GM19035 (cell line): Measurements from ENCODE around the gene RNF10.
"Not testable (repeated sequence)": the region's sequence is repeated elsewhere in the genome, so short reads cannot be mapped to it uniquely, and the experiment has no call there.

Source experiments
- ATAC-seq: cut with Tn5 transposase; IDR thresholded peaks from one replicate; pipeline ENCODE4 v1.9.1; 2021; ENCODE audit not compliant: unreplicated experiment

RNF10 gene

DNA sequence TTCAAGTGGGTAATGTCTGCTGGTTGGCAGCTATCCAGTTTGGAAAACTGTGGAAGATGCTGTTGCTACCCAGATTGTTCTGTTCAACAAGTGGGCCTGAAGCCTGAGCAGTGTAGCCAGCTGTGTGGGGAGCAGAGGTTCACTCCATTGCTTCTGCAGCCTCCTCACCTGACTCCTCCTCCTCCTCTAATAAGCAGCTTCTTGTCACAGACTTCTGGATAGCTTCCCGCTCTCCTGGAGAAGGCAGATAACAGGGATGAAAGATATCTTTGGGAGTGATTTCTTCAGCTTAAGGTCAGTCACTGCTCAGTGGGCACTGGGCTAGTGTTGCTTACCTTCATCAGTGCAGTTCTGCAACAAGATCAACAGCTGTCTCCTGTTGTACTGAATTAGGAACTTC is 45.0 kb downstream of the RNF10 start:
- ATAC-seq: no peak

DNA sequence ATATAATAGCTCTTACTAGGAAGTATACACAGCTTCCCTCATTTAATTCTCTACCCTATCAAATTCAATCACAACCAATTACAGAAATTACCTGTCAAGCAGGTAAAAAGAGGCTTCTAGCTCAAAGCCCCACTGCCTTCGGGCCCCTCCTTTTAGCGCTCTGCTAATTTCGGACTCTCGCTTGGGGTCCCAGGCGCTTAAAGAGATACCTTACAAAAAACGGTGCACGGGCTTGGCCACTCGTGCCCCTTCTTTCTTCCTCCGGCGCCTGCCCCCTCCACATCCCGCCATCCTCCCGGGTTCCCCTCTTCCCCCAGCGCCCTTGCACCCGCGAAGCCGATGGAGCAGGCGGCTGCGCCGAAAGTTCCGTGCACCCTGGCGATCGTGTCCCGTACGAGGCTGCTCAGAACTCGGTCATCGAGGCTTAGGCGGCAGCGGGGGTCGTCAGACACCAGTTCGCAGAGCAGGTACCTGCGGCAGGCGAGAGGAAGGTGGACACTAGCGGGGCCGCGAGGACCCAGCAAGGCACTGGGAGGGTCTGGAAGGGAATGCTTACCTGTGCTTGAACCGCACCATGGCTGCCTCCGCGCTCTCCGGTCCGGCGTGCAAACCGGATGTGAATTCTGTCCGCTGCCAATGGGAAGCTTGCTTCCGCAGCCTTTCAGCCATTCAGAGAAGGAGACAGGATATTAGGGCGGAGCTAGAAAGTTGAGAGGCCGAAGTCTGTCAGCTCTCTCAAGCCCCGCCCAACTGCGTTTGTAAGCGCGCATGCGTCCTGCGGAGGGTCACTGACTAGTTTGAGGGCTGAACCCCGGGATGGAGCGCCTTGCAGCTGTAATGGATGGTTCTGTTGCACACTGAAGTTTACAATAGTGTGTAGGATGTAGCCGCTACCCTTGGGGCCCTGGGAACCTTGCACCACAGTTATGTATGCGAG is 46.9 kb downstream of the RNF10 start, which contains the start of gene POP5:
POP5 (minus strand) TSS at position 616 of the 937 bp plus-strand sequence; CDS start at position 576, 40 bp downstream.
- peak; percentile 92 for ATAC-seq

- ATAC-seq: no peak
Measured at GRCh38 chr12:120581998-120582397, 47.8 kb downstream of the RNF10 start.

GRCh38 chr12:120583478-120584030 is 49.4 kb downstream of the RNF10 start:
- no peak for ATAC-seq

- no peak for ATAC-seq
Measured at GRCh38 chr12:120584343-120585149, 50.4 kb downstream of the RNF10 start.

- ATAC-seq: no peak
Measured at GRCh38 chr12:120586206-120586605, 52.0 kb downstream of the RNF10 start.

- no peak for ATAC-seq
Measured at GRCh38 chr12:120586860-120587259, 52.7 kb downstream of the RNF10 start.

DNA sequence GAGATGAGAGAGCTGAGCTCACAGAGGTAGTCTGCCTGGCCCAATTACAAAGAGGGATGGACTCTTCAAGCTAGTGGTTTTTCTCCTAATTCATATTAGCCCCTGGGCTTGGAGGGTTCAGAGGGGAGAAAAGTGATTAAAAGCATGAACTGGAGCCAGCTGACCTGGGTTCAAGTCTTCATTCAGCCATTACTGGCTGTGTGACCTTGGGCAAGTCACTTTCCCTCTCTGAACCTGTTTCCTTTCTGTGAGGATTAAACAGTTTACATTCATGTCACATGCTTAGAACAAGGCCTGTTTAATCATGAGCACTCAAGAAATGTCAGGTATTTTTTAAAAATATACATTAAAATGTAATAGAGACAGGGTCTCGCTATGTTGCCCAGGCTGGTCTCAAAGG is 54.2 kb downstream of the RNF10 start:
- ATAC-seq: no peak

GRCh38 chr12:120588948-120589930 is 55.1 kb downstream of the RNF10 start:
- ATAC-seq: no peak

DNA sequence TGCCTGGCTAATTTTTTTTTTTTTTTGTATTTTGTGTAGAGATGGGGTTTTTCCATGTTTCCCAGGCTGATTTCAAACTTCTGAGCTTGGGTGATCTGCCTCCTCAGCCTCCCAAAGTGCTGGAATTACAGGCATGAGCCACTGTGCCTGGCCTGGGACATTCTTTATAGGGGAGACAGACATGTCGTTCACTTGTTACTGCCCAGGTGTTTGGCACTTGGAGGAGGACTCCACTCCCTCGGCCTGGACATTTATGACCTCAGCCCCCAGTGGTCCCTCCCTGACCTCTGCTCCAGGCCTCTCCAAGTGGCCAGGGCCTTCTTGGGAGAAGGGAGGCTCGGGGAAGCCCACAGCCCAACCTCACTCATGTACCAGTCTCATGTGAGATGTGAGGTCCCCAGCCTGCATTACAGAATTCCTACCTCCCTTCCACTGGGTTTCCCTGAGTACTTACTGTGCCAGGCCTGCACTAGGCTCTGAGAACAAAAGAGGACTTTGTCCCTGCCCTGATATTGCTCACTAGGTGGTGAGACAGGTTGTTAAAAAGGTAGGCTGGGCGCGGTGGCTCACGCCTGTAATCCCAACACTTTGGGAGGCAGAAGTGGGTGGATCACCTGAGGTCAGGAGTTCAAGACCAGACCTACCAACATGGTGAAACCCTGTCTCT is 56.7 kb downstream of the RNF10 start:
- ATAC-seq: no peak

- ATAC-seq: no peak
Measured at GRCh38 chr12:120592121-120593049, 58.2 kb downstream of the RNF10 start.

DNA sequence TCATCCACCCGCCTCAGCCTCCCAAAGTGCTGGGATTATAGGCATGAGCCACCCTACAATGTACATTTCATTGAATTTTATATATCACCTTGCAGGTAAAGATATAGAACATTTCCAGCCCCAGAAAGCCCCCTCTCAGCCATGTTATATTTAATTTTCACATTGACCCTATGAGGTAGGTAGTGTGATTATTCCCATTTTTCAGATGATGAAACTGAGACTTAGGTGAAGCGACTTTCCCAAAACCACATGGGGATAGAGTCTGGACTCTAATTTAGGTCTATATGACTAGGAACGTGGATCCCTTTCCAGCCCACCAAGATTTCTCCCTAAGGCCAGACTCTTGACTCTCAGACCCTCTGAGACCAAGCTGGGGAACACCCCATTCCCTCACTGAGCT is 62.7 kb downstream of the RNF10 start:
- no peak for ATAC-seq

DNA sequence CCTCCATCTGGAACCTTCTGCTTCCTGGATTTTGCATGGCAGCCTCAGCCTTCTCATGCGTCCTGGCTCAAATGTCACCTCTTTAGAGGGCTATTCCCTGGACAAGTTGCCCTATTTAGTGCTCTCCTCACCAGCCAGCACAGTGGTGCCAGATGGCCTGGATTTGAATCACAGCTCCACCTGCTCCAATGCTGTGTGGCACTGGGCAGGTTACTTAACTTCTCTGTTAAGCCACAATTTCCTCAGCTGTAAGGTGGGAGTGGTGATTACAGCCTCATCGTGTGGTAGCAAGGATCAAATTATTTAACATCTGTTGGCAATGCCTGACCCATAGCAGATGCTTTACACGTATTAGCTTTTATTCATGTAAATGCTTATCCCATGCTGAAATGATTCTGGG is 63.7 kb downstream of the RNF10 start:
- ATAC-seq: no peak

- no peak for ATAC-seq
Measured at GRCh38 chr12:120598674-120599463, 64.7 kb downstream of the RNF10 start.

DNA sequence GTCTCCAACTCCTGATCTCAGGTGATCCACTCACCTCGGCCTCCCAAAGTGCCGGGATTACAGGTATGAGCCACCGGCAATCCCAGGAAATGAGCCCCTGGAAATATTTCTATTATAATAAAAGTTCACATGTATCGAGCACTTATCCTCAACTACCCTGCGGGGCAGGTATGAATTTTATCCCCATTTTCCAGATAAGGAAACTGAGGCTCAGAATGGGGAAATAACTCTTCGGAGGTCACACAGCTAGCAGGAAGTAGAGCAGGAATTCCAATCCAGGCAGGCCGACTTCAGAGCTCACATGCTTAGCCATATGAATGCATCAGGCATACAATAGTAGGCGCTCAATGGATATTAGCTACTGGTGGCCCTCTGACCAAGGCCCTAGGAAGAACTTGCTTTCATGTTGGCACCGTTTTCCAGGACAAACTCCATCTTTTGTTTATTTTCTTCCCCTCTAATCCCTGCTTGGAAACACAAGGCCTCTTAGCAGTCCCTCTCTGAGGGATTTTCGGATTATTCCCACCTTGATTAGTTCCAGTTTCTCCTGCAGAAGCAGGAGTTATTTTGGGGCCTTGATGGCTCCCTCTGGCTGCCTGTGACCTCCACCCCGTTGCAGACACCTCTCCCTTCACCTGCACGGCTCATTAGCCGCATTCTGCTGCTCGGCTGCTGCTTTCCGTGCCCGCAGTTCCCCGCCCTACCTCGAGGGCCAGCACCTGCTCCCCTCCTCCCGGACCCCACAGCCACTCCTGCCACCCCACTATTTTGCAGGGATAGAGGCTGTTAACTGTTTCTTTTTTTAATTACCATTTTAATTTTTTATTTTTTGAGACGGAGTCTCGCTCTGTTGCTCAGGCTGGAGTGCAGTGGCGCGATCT is 65.8 kb downstream of the RNF10 start:
- no peak for ATAC-seq

GRCh38 chr12:120602416-120602815 is 68.3 kb downstream of the RNF10 start:
- ATAC-seq: not testable (repeated sequence)

DNA sequence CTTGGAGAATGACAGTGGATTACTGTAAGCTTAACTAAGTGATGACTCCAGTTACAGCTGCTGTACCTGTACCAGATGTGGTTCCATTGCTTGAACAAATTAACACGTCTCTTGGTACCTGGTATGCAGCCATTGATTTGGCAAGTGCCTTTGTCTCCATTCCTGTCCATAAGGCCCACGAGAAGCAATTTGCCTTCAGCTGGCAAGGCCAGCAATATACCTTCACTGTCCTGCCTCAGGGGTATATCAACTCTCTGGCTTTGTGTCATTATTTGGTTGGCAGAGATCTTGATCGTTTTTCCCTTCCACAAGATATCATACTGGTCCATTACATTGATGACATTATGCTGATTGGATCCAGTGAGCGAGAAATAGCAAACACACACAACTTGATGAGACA is 76.4 kb downstream of the RNF10 start:
- ATAC-seq: no peak
